ENCODE measurements around the gene TMEM115. TPM values are rescaled to one million over a fixed set of nuclear protein-coding genes. Genes with fewer than 3 reads are reported as not detected.

TMEM115 gene
- total RNA-seq, 3 donors from 2014 or later, result 41.4 to 51.6 (median 41.4) TPM

- H3K4me3 ChIP-seq, result no peak overlapping the region
- peaks cover 50% of the 10 kb centered on the region for H3K4me1 ChIP-seq (ENCODE audit: low read depth)
- intact Hi-C loops (cut with DNase I, micrococcal nuclease), result no loop called here
- ATAC-seq (no peak), DNase-seq (no peak)
- no peaks in the 10 kb centered on the region for H3K9me3 ChIP-seq
- no peak for TF ChIP-seq CTCF (IDR thresholded peaks at IDR 0.05)
- no peaks in the 10 kb centered on the region for H3K36me3 ChIP-seq (ENCODE audit: low read depth)
These were observed 4.5 kb downstream of the TMEM115 start for GRCh38 chr3:50354850-50355249.

GRCh38 chr3:50354186-50354764, 5.0 kb downstream of the TMEM115 start:
- no peak overlapping the region for H3K4me3 ChIP-seq
- TF ChIP-seq CTCF (IDR thresholded peaks at IDR 0.05), result no peak
- H3K36me3 ChIP-seq (ENCODE audit: low read depth), result no peaks in the 10 kb centered on the region
- no peak for ATAC-seq
- DNase-seq, result no peak
- intact Hi-C loops (cut with DNase I, micrococcal nuclease), result no loop called here
- H3K4me1 ChIP-seq (ENCODE audit: low read depth), result peaks cover 56% of the 10 kb centered on the region
- no peaks in the 10 kb centered on the region for H3K9me3 ChIP-seq

- DNase-seq, result no peak
- Histone ChIP-seq H3K9me3 (no peaks in the 10 kb centered on the region), H3K4me1 (ENCODE audit: low read depth) (peaks cover 59% of the 10 kb centered on the region), H3K4me3 (no peak overlapping the region), H3K36me3 (ENCODE audit: low read depth) (no peaks in the 10 kb centered on the region)
- intact Hi-C loops (cut with DNase I, micrococcal nuclease), result no loop called here
- ATAC-seq, result no peak
- no peak for TF ChIP-seq CTCF (IDR thresholded peaks at IDR 0.05)
These were observed 5.9 kb downstream of the TMEM115 start for GRCh38 chr3:50353245-50354004.

GRCh38 chr3:50352781-50353180, 6.5 kb downstream of the TMEM115 start:
- Histone ChIP-seq H3K4me1 (ENCODE audit: low read depth) (peaks cover 52% of the 10 kb centered on the region), H3K36me3 (ENCODE audit: low read depth) (no peaks in the 10 kb centered on the region), H3K4me3 (no peak overlapping the region), H3K9me3 (no peaks in the 10 kb centered on the region)
- ATAC-seq (peak; percentile 16), DNase-seq (no peak)
- no peak for TF ChIP-seq CTCF (IDR thresholded peaks at IDR 0.05)
- intact Hi-C loops (cut with DNase I, micrococcal nuclease), result no loop called here

- ATAC-seq (no peak), DNase-seq (no peak)
- Histone ChIP-seq H3K4me3 (no peak overlapping the region), H3K4me1 (ENCODE audit: low read depth) (peaks cover 37% of the 10 kb centered on the region), H3K36me3 (ENCODE audit: low read depth) (no peaks in the 10 kb centered on the region), H3K9me3 (no peaks in the 10 kb centered on the region)
- intact Hi-C loops (cut with DNase I, micrococcal nuclease), result no loop called here
- no peak for TF ChIP-seq CTCF (IDR thresholded peaks at IDR 0.05)
These were observed 8.0 kb downstream of the TMEM115 start for GRCh38 chr3:50351323-50351697.

Data from mucosa of descending colon (tissue), 3 donors.